PFSK-1 (cell line): ENCODE data around the gene MEGF9.

Experiments
- FOXP2 ChIP-seq: optimal IDR thresholded peaks from 2 replicates; pipeline ENCODE3; 2011; ENCODE audit warnings: borderline replicate concordance, control low read depth, inconsistent platforms; ENCODE audit not compliant: insufficient read depth; ENCODE audit errors: extremely low read length, extremely low read depth
- POLR2AphosphoS5 ChIP-seq: IDR thresholded peaks from 2 replicates; pipeline ENCODE4 v1.6.1; 2012; ENCODE audit warnings: low read depth, mild to moderate bottlenecking, control low read depth, low read length, moderate library complexity
- SIN3A ChIP-seq: IDR thresholded peaks from 2 replicates; pipeline ENCODE4 v1.6.1; 2012; ENCODE audit warnings: mild to moderate bottlenecking, low read length, moderate library complexity, borderline replicate concordance; ENCODE audit not compliant: insufficient read depth
- TAF1 ChIP-seq: IDR thresholded peaks from 2 replicates; pipeline ENCODE4 v1.6.1; 2012; ENCODE audit warnings: low read length, control low read depth, borderline replicate concordance; ENCODE audit not compliant: insufficient read depth
- TF ChIP-seq, protein P1 (sequence below), 2 experiments: IDR thresholded peaks; 2 replicates each; pipeline versions ENCODE4 v1.6.1 to v1.8.0; 2011 to 2012; ENCODE audit warnings: low read depth in 2 of 2, low read length in 2 of 2, control low read depth in 1 of 2, inconsistent platforms in 1 of 2, mild to moderate bottlenecking in 1 of 2, moderate library complexity in 1 of 2; ENCODE audit not compliant: insufficient read depth in 1 of 2

Gene MEGF9

GRCh38 chr9:120616966-120617935, 97.0 kb downstream of the MEGF9 start:
- TF ChIP-seq SIN3A, result no peak
- no peak for TF ChIP-seq FOXP2
- TF ChIP-seq TAF1, result no peak
- TF ChIP-seq, protein P1, sequence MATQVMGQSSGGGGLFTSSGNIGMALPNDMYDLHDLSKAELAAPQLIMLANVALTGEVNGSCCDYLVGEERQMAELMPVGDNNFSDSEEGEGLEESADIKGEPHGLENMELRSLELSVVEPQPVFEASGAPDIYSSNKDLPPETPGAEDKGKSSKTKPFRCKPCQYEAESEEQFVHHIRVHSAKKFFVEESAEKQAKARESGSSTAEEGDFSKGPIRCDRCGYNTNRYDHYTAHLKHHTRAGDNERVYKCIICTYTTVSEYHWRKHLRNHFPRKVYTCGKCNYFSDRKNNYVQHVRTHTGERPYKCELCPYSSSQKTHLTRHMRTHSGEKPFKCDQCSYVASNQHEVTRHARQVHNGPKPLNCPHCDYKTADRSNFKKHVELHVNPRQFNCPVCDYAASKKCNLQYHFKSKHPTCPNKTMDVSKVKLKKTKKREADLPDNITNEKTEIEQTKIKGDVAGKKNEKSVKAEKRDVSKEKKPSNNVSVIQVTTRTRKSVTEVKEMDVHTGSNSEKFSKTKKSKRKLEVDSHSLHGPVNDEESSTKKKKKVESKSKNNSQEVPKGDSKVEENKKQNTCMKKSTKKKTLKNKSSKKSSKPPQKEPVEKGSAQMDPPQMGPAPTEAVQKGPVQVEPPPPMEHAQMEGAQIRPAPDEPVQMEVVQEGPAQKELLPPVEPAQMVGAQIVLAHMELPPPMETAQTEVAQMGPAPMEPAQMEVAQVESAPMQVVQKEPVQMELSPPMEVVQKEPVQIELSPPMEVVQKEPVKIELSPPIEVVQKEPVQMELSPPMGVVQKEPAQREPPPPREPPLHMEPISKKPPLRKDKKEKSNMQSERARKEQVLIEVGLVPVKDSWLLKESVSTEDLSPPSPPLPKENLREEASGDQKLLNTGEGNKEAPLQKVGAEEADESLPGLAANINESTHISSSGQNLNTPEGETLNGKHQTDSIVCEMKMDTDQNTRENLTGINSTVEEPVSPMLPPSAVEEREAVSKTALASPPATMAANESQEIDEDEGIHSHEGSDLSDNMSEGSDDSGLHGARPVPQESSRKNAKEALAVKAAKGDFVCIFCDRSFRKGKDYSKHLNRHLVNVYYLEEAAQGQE (IDR thresholded peaks at IDR 0.05; ENCODE audit: insufficient read depth in 1 of 2, low read depth in 2 of 2, low read length in 2 of 2), result no peak

DNA sequence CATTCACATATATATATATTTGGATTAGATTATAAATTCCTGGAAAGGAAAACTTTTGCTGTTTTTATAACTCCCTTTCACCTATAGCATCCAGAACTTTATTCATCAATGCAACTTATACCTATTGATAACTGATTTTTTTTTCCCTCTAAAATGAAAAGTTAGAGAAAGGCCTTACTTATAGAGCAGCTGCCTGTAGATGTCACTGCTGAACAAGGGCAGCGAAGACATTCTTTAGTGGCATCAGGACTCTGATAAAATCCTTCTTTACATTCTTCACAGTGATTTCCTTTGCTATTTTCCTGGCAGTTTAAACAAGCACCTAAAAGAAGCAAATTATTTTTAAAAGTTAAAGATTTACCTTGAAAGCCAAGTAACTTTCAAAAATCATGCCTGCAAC, 102.1 kb downstream of the MEGF9 start:
- TF ChIP-seq FOXP2 (no peak), POLR2AphosphoS5 (no peak), TAF1 (no peak), SIN3A (no peak)
- TF ChIP-seq, protein P1 (IDR thresholded peaks at IDR 0.05; ENCODE audit: insufficient read depth in 1 of 2, low read depth in 2 of 2, low read length in 2 of 2), result no peak

DNA sequence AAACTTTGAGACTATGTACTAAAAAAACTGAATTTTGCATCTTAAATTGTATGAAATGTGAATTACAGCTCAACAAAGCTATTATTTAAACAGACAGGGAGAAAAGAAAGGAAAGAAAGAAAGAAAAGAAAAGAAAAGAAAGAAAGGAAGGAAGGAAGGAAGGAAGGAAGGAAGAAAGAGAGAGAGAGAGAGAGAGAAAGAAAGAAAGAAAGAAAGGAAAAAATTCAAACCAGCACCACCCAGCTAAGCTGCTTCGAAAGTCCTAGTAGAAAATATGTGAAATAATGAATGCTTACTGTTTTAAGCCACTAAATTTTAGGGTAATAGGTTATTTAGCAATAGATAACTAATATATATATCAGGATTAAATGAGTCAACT, 102.6 kb downstream of the MEGF9 start:
- TF ChIP-seq TAF1 (no peak), SIN3A (no peak), POLR2AphosphoS5 (no peak), FOXP2 (no peak)
- TF ChIP-seq, protein P1 (IDR thresholded peaks at IDR 0.05; ENCODE audit: insufficient read depth in 1 of 2, low read depth in 2 of 2, low read length in 2 of 2), result no peak

- TF ChIP-seq SIN3A (no peak), FOXP2 (no peak), TAF1 (no peak), POLR2AphosphoS5 (no peak)
- TF ChIP-seq, protein P1 (IDR thresholded peaks at IDR 0.05; ENCODE audit: insufficient read depth in 1 of 2, low read depth in 2 of 2, low read length in 2 of 2), result no peak
These were observed 103.1 kb downstream of the MEGF9 start for GRCh38 chr9:120610975-120611689.
